Smooth muscle cell (in vitro differentiated cells): Measurements from ENCODE around the gene MINDY4. TPM values are rescaled to one million over a fixed set of nuclear protein-coding genes. Genes with fewer than 3 reads are reported as not detected.

Experiments used
- DNase-seq: peaks from one replicate; lab custom pipeline; 2025; ENCODE audit not compliant: unreplicated experiment; lab: John Stamatoyannopoulos, UW
- H2AFZ ChIP-seq: fragments of 200-600 bp; sonication (generic); 2 replicates; pipeline ENCODE4 v1.6.0; 2016; ENCODE audit warnings: antibody characterized with exemption, low read depth, mild to moderate bottlenecking
- H3F3A ChIP-seq: fragments of 200-600 bp; sonication (generic); 2 replicates; pipeline ENCODE4 v1.6.0; 2017; ENCODE audit warnings: antibody characterized with exemption, low read depth
- H3K27ac ChIP-seq: fragments of 200-600 bp; sonication (generic); 2 replicates; pipeline ENCODE4 v1.5.1; 2016; ENCODE audit warnings: low read depth, mild to moderate bottlenecking
- H3K27me3 ChIP-seq: fragments of 200-600 bp; sonication (generic); 2 replicates; pipeline ENCODE4 v1.6.1; 2016; ENCODE audit warnings: low read depth, mild to moderate bottlenecking
- H3K36me3 ChIP-seq: fragments of 200-600 bp; sonication (generic); 2 replicates; pipeline ENCODE4 v1.5.1; 2016; ENCODE audit warnings: low read depth
- H3K4me1 ChIP-seq: fragments of 200-600 bp; sonication (generic); 2 replicates; pipeline ENCODE4 v1.5.1; 2016; ENCODE audit warnings: low read depth
- H3K4me2 ChIP-seq: fragments of 200-600 bp; sonication (generic); 2 replicates; pipeline ENCODE4 v1.6.0; 2016; ENCODE audit warnings: mild to moderate bottlenecking
- H3K4me3 ChIP-seq: fragments of 200-600 bp; sonication (generic); 2 replicates; pipeline ENCODE4 v1.5.1; 2016; ENCODE audit warnings: mild to moderate bottlenecking
- H3K79me2 ChIP-seq: fragments of 200-600 bp; sonication (generic); 2 replicates; pipeline ENCODE4 v1.6.0; 2016; ENCODE audit warnings: low read depth, mild to moderate bottlenecking
- H3K9ac ChIP-seq: fragments of 200-600 bp; sonication (generic); 2 replicates; pipeline ENCODE4 v1.6.0; 2016; ENCODE audit warnings: low read depth
- H3K9me3 ChIP-seq: fragments of 200-600 bp; sonication (generic); replicated peaks from 2 replicates; pipeline ENCODE4 v1.5.1; 2016; ENCODE audit warnings: low read depth
- H4K20me1 ChIP-seq: fragments of 200-600 bp; sonication (generic); 2 replicates; pipeline ENCODE4 v1.6.0; 2016; ENCODE audit warnings: low read depth
- WGBS: methylation state at CpG from one replicate; pipeline ENCODE4 v1.1.7; 2016; ENCODE audit warnings: low lambda C conversion rate; 5-methylcytosine and 5-hydroxymethylcytosine counted together
- polyA plus RNA-seq: library from polyadenylated mRNA; unstranded; fragments of >200 nt; fragmentation: Nextera tagmentation; extraction: Ambion mirVana; gene quantifications from 2 replicates; pipeline ENCODE4 v1.2.1, GENCODE V29; 2016
- total RNA-seq: library from RNA; depleted of rRNA; stranded (reverse); fragments of >200 nt; gene quantifications from 2 replicates; pipeline ENCODE4 v1.2.3, GENCODE V29; 2014
- TF ChIP-seq, protein P1 (sequence below): fragments of 200-600 bp; sonication (generic); IDR thresholded peaks from 2 replicates; pipeline ENCODE4 v1.5.1; 2017; ENCODE audit warnings: borderline replicate concordance, mild to moderate bottlenecking, antibody characterized with exemption; ENCODE audit not compliant: insufficient read depth, poor library complexity, severe bottlenecking

MINDY4 gene
- total and polyA plus RNA-seq, 2 experiments from 2014 or later = 4.9 to 5.3 TPM

DNA sequence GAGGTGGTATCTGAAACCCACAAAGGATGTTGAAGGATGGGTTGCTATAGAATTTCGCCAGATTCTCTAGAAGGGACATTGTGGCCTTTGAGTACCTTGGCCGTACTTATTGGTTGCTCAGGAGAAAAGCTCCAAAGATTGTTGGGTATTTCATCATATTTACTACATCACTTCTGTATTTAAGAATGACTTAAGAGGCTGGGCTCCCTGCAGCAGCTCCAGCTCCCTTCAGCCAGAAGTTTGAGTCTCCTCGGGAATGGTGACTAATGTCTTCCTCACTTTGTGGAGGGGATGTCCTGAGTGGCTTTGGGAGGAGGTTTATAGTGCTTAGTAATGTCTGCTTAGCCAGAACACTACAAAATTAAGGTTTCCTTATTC, 18.1 kb downstream of the MINDY4 start:
- DNase-seq = no peak
- Histone ChIP-seq H3K79me2 (no peaks in the 10 kb centered on the region), H3K9me3 (no peaks in the 10 kb centered on the region), H3K36me3 (no peaks in the 10 kb centered on the region), H3K27ac (peak overlapping the region; percentile 81), H3K4me3 (no peak overlapping the region), H3K4me2 (peak overlapping the region; percentile 45), H2AFZ (no peak overlapping the region), H3F3A (no peaks in the 10 kb centered on the region), H3K27me3 (no peaks in the 10 kb centered on the region), H3K4me1 (no peaks in the 10 kb centered on the region), H4K20me1 (no peaks in the 10 kb centered on the region), H3K9ac (peak overlapping the region; percentile 76)
- 47% methylated on average over 3 of the region's 3 CpGs for WGBS
- TF ChIP-seq, protein P1, sequence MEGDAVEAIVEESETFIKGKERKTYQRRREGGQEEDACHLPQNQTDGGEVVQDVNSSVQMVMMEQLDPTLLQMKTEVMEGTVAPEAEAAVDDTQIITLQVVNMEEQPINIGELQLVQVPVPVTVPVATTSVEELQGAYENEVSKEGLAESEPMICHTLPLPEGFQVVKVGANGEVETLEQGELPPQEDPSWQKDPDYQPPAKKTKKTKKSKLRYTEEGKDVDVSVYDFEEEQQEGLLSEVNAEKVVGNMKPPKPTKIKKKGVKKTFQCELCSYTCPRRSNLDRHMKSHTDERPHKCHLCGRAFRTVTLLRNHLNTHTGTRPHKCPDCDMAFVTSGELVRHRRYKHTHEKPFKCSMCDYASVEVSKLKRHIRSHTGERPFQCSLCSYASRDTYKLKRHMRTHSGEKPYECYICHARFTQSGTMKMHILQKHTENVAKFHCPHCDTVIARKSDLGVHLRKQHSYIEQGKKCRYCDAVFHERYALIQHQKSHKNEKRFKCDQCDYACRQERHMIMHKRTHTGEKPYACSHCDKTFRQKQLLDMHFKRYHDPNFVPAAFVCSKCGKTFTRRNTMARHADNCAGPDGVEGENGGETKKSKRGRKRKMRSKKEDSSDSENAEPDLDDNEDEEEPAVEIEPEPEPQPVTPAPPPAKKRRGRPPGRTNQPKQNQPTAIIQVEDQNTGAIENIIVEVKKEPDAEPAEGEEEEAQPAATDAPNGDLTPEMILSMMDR = no peak

GRCh38 chr7:30790356-30790755, 19.1 kb downstream of the MINDY4 start:
- H3K27me3 ChIP-seq = no peaks in the 10 kb centered on the region
- no peaks in the 10 kb centered on the region for H4K20me1 ChIP-seq
- WGBS = 81% methylated on average over 4 of the region's 4 CpGs

GRCh38 chr7:30791114-30791513, 19.9 kb downstream of the MINDY4 start:
- Histone ChIP-seq H3K36me3 (no peaks in the 10 kb centered on the region), H3K4me3 (no peak overlapping the region), H2AFZ (no peak overlapping the region), H3K79me2 (no peaks in the 10 kb centered on the region), H3K4me2 (no peak overlapping the region), H3K9me3 (no peaks in the 10 kb centered on the region), H3K4me1 (peaks cover 5% of the 10 kb centered on the region), H3K27me3 (no peaks in the 10 kb centered on the region), H3K27ac (no peak overlapping the region), H3F3A (peaks cover 5% of the 10 kb centered on the region), H3K9ac (no peak overlapping the region), H4K20me1 (no peaks in the 10 kb centered on the region)
- TF ChIP-seq, protein P1 = no peak
- DNase-seq = no peak
- 77% methylated on average over 10 of the region's 10 CpGs for WGBS

More at GRCh38 chr7:30790356-30790755, 19.1 kb downstream of the MINDY4 start:
- Histone ChIP-seq H3K4me2 (peak overlapping the region; percentile 45), H3K9ac (peak overlapping the region; percentile 31), H3K27ac (peak overlapping the region; percentile 81), H3F3A (no peaks in the 10 kb centered on the region), H3K79me2 (no peaks in the 10 kb centered on the region), H3K9me3 (no peaks in the 10 kb centered on the region), H3K4me1 (no peaks in the 10 kb centered on the region), H3K36me3 (no peaks in the 10 kb centered on the region), H2AFZ (no peak overlapping the region), H3K4me3 (no peak overlapping the region)
- no peak for DNase-seq
- TF ChIP-seq, protein P1 = no peak
